PC-3 (cell line): ENCODE results near the gene OPHN1.

Source experiments
- EZH2phosphoT487 ChIP-seq: fragments of 300-600 bp; sonication (generic); IDR thresholded peaks from 2 replicates; pipeline ENCODE4 v1.6.1; 2018; ENCODE audit warnings: mild to moderate bottlenecking, antibody characterized with exemption, low read length, borderline replicate concordance
- TF ChIP-seq, protein P1 (sequence below): fragments of 300-600 bp; sonication (generic); conservative IDR thresholded peaks from 2 replicates; pipeline ENCODE4 v1.5.1; 2017; ENCODE audit warnings: antibody characterized with exemption, low read depth, mild to moderate bottlenecking, low read length

DNA sequence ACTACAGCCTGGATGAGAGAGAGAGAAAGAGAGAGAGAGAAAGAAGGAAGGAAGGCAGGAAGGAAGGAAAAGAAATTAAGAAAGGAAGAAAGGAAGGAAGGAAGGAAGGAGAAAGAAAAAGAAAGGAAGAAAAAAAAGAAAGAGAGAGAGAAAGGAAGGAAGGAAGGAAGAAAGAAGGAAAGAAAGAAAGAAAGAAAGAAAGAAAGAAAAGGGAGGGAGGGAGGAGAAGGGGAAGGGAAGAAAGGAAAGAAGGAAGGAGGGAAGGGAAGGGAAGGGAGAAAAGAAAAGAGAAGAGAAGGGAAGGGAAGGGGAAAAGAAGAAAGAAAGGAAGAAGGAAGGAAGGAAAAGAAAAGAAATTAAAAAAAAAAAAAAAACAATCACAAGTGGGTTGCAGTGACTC, 146.3 kb downstream of the OPHN1 start:
- TF ChIP-seq, protein P1, sequence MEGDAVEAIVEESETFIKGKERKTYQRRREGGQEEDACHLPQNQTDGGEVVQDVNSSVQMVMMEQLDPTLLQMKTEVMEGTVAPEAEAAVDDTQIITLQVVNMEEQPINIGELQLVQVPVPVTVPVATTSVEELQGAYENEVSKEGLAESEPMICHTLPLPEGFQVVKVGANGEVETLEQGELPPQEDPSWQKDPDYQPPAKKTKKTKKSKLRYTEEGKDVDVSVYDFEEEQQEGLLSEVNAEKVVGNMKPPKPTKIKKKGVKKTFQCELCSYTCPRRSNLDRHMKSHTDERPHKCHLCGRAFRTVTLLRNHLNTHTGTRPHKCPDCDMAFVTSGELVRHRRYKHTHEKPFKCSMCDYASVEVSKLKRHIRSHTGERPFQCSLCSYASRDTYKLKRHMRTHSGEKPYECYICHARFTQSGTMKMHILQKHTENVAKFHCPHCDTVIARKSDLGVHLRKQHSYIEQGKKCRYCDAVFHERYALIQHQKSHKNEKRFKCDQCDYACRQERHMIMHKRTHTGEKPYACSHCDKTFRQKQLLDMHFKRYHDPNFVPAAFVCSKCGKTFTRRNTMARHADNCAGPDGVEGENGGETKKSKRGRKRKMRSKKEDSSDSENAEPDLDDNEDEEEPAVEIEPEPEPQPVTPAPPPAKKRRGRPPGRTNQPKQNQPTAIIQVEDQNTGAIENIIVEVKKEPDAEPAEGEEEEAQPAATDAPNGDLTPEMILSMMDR: no peak
- TF ChIP-seq EZH2phosphoT487: no peak
